Iris pigment epithelial cell (primary cell): ENCODE data around the gene FAM222A.
"Not testable (repeated sequence)": the region's sequence is repeated elsewhere in the genome, so short reads cannot be mapped to it uniquely, and the experiment has no call there.

Experiments
- DNase-seq: peaks from one replicate; pipeline ENCODE4 v3.0.0-alpha.2; 2011; ENCODE audit warnings: low read depth

The FAM222A gene

GRCh38 chr12:109693653-109694600, 19.7 kb upstream of the FAM222A start:
- no peak for DNase-seq

GRCh38 chr12:109694629-109695028, 19.0 kb upstream of the FAM222A start:
- DNase-seq, result not testable (repeated sequence)

GRCh38 chr12:109695416-109695815, 18.2 kb upstream of the FAM222A start:
- DNase-seq, result no peak

- no peak for DNase-seq
These were observed 17.6 kb upstream of the FAM222A start for GRCh38 chr12:109695961-109696461.

GRCh38 chr12:109696485-109697269, 16.9 kb upstream of the FAM222A start:
- DNase-seq, result peak; percentile 28

- DNase-seq, result no peak
These were observed 16.4 kb upstream of the FAM222A start for GRCh38 chr12:109697270-109697553.

GRCh38 chr12:109697877-109698468, 15.7 kb upstream of the FAM222A start:
- DNase-seq, result no peak

GRCh38 chr12:109698820-109699219, 14.8 kb upstream of the FAM222A start:
- DNase-seq, result no peak

GRCh38 chr12:109701064-109701463, 12.6 kb upstream of the FAM222A start:
- DNase-seq, result no peak

- no peak for DNase-seq
These were observed 11.3 kb upstream of the FAM222A start for GRCh38 chr12:109702111-109702841.

GRCh38 chr12:109703684-109704083, 9.9 kb upstream of the FAM222A start:
- DNase-seq, result no peak

GRCh38 chr12:109704371-109705098, 9.1 kb upstream of the FAM222A start:
- DNase-seq, result no peak

- no peak for DNase-seq
These were observed 8.3 kb upstream of the FAM222A start for GRCh38 chr12:109705291-109705690.

- DNase-seq, result no peak
These were observed 7.3 kb upstream of the FAM222A start for GRCh38 chr12:109706398-109706746.

- no peak for DNase-seq
These were observed 6.7 kb upstream of the FAM222A start for GRCh38 chr12:109706747-109707469.

- no peak for DNase-seq
These were observed 6.2 kb upstream of the FAM222A start for GRCh38 chr12:109707470-109707821.

- no peak for DNase-seq
These were observed 4.7 kb upstream of the FAM222A start for GRCh38 chr12:109708939-109709338.

- no peak for DNase-seq
These were observed 4.1 kb upstream of the FAM222A start for GRCh38 chr12:109709401-109709991.

GRCh38 chr12:109710205-109710746, 3.3 kb upstream of the FAM222A start:
- no peak for DNase-seq
